Stimulated activated CD8-positive, alpha-beta memory T cell treated with anti-CD3 and anti-CD28 coated beads, Interleukin-12 subunit alpha, Interleukin-12 subunit beta, amount 100 ng/mL, for 24 hours (primary cell): Measurements from ENCODE around the gene ING2.
"Not testable (repeated sequence)": the region's sequence is repeated elsewhere in the genome, so short reads cannot be mapped to it uniquely, and the experiment has no call there.

Experiments used
- DNase-seq: peaks from one replicate; pipeline ENCODE4 v3.0.0-alpha.2; 2020; ENCODE audit errors: extremely low read depth

The ING2 gene, protein sequence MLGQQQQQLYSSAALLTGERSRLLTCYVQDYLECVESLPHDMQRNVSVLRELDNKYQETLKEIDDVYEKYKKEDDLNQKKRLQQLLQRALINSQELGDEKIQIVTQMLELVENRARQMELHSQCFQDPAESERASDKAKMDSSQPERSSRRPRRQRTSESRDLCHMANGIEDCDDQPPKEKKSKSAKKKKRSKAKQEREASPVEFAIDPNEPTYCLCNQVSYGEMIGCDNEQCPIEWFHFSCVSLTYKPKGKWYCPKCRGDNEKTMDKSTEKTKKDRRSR

DNA sequence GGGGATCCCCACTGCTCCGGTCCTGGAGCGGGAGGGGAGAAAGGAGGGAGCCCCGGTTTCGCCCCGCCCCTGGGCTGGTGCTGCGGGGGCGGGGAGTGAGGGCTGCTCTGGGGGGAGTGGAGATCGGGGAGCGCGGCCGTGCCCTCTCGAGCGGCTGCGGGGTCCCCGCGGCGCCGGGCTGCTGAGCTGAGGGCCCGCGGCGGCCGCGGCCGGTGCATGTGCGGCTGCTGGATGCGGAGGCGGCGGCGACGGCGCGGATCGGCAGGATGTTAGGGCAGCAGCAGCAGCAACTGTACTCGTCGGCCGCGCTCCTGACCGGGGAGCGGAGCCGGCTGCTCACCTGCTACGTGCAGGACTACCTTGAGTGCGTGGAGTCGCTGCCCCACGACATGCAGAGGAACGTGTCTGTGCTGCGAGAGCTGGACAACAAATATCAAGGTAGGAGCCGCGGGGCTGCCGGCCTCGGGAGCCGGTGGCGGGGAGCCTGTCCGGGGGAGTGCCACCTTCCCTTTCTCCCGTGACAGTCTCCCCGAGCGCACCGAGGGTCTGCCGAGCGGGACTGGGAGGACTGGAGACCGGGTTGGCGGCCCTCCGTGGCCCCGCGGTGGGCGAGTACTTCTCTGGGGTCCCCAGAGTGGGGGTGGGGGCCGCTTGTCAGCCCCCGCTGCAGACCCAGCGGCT lies at the start of gene ING2:
Gene ING2, plus strand, starts transcription at position 129 of the 681 bp plus-strand sequence. Its CDS starts 138 bp downstream, at position 267.
- no peak for DNase-seq

DNA sequence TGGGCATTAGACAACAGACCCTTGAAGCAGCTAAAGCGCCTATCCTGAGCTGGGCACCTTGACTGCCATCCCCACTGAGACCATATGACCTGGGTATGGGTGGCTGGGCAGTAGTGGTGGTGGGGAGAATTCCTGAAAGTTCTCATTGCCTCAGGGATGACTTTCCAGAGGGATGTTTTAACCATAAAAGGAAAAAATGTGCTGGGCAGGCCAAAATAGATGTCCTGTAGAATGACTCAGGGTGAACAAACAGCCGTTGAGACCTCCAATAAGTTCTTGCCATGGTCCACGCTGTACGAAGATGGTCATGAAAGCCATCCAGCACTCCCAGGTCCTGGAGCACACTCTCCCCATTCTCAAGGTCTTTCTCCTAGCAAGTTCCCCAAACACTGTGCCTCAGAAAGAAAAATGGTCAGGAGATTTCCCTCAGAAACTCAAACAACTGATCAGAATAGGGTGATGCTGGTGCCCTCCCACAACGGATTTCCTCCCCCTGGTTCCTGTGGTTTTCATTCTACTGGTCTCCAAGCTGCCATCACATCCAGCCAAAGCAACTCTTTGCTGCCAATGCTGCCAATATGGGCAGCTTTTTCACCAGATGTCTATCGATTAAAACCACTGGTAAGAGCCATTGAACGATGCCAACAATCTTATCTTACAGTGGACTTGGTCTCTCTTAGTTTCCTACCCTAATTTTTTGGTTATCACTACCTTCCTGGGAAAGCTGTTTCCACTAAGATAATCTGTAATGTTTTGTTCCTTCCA lies 49.2 kb upstream of the ING2 start:
- no peak for DNase-seq

DNA sequence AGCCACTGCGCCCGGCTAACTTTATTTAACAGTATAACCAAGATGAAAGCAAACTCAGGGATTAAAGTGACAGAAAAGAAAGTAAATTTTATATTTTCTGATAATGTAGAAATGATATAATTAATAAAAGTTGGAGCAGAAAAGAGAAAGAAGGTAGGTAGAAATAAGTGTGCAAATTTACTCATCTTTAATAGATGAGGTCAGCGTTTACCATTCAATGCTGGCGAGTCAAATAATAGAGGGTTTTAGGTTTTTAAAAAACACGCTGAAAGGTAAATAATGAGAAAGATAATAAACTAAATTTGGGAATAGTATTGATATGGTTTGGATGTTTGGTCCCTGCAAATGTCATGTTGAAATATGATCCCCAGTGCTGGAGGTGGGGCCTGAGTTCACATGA lies 46.9 kb upstream of the ING2 start:
- DNase-seq = no peak

DNA sequence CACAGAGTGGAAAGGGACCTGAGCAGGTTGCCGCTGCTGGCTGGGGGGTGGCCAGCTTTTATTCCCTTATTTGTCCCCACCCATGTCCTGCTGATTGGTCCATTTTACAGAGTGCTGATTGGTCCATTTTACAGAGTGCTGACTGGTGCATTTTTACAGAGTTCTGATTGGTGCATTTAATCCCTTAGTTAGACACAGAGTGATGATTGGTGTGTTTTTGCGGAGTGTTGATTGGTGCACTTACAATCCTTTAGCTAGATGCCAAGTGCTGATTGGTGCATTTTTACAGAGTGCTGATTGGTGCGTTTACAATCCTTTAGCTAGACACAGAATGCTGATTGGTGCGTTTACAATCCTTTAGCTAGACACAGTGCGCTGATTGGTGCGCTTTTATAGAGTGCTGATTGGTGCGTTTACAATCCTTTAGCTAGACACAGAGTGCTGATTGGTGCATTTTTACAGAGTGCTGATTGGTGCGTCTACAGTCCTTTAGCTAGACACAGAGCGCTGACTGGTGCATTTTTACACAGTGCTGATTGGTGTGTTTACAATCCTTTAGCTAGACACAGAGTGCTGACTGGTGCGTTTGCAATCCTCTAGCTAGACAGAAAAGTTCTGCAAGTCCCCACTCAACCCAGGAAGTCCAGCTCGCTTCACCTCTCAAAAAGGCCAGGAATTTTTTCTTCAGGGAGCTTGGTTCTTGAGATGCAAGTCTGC lies 40.8 kb upstream of the ING2 start:
- DNase-seq = not testable (repeated sequence)

DNA sequence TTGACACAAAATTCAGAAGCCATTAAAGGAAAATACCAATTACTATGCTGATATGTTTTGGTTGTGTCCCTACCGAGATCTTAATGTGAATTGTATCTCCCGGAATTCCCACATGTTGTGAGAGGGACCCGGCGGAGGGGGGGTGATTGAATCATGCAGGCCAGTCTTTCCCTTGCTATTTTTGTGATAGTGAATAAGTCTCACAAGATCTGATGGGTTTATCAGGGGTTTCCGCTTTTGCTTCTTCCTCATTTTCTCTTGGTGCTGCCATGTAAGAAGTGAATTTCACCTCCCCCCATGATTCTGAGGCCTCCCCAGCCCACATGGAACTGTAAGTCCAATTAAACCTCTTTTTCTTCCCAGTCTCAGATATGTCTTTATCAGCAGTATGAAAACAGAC lies 39.0 kb upstream of the ING2 start:
- not testable (repeated sequence) for DNase-seq

DNA sequence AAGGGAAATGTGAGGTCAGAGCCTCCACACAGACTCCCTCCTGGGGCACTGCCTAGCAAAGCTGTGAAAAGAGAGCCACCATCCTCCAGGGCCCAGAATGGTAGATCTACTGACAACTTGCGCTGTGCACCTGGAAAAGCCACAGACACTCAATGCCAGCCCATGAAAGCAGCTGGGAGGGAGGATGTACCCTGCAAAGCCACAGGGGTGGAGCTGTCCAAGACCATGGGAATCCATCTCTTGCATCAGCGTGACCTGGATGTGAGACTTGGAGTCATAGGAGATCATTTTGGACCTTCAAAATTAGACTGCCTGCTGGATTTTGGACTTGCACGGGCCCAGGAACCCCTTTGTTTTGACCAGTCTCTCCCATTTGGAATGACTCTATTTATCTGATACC lies 37.6 kb upstream of the ING2 start:
- DNase-seq = no peak

DNA sequence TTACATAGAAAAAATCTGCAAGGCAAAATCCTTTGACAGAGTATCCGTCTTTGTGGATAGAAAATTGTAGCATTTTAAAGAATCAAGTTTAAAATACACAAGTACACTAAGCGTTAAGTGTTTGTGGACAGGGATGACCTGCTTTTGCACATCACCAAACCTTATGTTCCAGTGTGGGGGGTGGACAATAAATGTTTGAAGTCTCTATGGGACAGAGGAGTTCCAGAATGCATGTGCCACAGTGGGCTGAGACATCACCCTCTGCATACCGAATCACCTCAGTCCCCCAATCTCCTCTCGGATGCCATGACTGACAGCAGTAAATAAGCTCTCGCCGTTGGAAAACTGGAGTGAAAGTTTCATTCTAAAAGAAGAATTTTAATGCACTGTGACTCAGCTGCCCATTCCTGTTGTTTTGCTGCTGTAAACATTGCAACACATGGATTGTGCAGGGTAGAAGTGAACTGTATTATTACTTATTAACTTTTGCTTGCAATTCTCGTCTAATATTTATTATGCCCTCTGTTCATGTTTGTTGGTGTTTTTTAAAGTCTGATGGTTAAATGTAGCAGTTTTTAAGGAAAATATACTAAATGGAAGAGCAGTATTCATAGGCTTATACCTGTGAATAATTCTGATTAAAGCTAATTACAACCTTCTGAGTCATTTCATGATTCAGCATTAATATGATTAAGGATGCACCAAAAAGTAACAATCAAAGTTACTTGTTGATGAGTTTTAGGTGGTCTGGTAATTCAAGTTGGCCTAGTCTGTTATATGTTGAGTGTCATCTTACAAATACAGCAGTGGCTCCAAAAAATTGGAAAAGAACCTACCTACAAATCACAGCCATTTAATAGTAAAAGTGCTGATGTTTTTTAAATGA lies 36.4 kb upstream of the ING2 start:
- no peak for DNase-seq

DNA sequence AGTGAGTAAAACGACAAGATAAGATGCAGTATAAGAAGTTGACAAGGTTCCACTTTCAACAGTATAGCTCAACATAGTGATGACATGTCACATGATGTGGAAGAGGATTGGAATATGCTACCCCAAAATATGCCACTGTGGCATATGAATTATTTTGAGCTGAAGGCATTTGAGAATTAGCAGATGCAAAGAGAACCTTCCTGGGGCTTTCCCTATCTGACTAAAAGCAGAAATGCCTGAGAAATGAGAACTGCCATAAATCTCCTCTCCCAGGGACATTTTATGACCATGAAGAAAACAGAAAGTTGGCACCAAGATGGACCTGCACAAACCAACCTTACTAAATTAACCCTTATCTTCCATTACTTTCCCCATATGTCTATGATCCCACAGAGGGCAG lies 35.6 kb upstream of the ING2 start:
- DNase-seq = no peak

DNA sequence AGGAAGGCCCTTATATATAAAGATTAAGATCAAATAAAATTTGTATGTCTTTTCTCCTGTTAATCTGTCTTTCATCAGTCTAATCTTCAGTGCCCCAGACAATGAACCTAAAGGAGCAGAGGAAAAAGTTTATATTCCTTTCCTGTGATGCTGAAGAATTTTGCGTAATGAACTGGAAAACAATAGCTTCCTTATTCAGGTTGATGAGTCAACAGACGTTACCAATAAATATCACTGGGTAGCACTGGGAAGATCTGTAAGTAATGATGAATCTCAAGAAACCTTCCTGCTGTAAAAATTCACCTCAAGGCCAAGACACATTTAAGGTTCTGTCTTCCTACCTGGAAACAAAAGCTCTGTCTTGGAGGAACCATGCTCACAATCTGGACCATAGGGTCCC lies 34.9 kb upstream of the ING2 start:
- DNase-seq = no peak

DNA sequence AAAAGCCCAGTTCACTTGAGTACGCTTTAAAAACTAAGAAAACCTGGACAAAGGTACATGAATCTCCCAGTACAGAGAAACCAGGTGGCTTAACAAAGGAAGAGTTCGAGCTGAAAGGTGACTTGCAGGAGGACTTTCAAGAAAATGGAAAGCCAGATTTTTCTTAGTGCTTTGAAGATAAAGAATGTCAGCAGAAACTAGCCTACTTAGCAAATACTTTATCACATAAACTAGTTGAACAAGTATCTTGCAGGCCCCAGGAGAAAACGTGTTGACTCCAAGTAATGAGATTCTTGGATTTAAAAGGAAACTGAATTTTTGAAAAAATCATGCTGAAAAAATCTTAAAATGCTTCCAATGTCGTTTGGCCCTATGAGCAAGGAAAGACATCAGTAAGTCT lies 34.0 kb upstream of the ING2 start:
- no peak for DNase-seq

DNA sequence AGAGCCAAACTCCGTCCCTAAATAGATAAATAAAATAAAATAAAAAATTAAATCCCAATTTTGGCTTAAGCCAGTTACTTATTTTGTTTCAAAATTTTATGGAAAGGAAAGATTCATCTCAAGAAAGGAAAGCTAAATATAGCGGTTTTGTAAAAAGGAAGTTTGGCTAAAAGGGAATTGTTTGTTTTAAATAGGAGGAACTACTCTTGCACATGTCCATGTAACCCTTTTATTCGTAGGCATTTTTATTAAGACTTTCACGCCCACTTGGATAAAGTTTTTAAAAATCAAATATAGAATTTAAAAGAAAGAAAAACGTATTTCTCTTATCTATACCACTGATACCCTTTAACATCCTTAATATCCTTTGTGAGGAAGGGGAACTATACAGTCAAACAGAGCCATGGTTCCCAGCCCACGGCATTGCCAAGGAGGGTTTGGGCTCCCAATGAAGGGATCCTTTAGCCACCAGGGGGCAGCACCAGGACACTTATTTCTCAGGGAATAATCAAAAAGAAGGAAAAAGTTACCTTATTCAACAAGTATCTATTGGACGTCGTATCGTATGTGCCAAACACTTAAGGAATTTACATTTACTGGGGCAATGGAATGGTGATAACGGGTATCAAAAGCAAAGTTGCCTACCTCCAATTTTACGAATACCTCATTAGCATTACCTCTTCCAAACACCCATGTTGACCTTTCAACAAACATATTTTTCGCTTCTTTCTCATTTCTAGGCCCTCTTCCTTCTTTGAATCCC lies 32.7 kb upstream of the ING2 start:
- peak; percentile 54 for DNase-seq

DNA sequence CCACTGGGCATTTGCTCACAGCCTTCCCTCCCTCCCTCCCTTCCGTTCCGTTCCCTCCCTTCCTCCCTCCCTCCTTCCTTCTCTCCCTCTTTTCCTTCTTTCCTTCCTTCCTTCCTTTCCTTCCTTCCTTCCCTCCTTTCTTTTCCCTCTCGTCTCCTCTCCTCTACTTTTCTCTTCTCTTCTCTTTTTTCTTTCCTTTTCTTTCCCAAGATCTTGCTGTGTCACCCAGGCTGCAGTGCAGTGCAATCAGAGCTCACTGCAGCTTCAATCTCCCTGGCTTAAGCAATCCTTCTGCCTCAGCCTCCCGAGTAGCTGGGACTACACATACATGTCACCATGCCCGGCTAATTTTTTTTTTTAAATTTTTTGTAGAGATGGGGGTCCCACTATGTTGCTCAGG lies 26.7 kb upstream of the ING2 start:
- no peak for DNase-seq

DNA sequence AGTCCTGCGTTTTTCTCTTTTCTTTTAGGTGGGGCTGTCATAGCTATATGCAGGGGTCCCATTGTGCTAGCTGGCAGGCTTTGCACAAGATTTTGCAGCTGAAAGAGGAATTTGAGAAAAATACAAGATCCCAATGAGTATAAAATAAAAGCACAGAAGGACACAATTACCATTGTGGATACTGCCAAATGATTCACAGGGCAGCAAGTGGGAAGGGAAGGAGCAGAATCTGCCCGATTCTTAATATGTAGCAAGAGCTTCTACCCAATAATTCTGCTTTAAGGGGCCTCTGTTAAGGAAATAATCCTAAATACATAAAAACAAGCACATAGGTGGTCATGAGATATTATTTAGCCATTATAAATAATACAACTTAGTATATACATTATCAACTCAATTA lies 25.9 kb upstream of the ING2 start:
- DNase-seq = no peak

DNA sequence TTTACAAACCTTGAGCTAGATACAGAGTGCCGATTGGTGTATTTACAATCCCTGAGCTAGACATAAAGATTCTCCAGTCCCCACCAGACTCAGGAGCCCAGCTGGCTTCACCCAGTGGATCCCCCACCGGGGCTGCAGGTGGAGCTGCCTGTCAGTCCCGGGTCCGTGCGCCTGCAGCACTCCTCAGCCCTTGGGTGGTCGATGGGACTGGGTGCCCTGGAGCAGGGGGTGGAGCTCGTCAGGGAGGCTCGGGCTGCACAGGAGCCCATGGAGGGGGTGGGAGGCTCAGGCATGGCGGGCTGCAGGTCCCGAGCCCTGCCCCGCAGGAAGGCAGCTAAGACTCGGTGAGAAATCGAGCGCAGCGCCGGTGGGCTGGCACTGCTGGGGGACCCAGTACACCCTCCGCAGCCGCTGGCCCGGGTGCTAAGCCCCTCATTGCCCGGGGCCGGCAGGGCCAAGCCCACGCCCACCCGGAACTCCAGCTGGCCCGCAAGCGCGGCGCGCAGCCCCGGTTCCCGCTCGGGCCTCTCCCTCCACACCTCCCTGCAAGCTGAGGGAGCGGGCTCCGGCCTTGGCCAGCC lies 22.3 kb upstream of the ING2 start:
- DNase-seq = not testable (repeated sequence)

DNA sequence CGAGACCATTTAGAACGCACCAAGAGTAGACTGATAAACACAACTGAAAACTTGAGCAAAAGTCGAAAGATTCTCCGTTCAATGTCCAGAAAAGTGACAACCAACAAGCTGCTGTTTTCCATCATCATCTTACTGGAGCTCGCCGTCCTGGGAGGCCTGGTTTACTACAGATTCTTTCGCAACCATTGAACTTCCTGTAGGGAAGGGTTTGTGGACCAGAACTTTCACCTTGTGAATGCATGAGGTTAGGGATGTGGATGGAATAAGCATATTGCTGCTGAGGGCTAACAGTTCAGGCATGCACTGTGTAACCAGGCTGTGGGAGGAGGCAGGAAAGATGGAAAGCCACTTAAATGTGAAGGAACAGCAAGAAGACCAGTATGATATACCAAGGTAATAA lies 20.9 kb upstream of the ING2 start:
- DNase-seq = no peak

DNA sequence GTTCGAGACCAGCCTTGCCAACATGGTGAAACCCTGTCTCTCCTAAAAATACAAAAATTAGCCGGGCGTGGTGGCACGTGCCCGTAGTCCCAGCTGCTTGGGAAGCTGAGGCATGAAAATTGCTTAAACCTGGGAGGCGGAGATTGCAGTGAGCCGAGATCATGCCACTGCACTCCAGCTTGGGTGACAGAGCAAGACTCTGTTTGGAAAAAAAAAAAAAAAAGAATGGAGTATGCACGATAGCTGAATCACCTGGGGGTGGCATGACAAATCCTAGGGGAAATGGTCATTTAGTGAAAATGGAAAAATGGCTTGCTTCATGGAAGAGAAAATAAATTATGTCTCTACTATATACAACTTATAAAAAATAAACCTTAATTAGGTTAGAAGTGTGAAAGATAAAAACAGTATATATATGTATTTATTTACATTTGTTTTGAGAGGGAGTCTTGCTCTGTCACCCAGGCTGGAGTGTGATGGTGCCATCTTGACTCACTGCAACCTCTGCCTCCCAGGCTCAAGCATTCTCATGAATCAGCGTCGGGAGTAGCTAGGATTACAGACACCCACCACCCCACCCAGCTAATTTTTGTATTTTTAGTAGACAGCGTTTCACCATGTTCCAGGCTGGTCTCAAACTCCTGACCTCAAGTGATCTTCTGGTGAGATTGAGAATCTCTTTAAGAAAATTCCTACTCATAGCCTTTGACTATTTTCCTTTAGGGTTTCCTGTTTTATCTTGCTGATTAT lies 19.3 kb upstream of the ING2 start:
- DNase-seq = no peak

DNA sequence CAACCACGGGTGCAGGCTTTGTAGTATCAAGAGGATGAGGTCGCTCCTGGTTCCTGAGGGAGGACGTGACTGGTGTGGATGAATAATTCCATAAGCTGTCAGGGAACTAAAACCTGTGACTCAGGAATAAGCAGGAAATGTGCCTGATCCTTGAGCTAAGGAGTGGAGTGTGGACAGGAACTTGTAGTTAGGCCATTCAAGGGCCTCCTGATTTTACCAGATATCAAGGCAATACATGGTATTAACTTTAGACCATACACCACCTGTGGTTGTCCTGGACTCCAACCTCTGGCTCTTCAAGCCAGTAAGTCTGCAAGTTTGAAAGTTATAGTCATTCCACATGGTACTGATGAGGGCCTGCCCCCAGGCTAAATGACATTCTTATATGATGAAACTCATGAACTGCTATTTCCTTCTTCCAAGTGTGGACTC lies 12.1 kb upstream of the ING2 start:
- no peak for DNase-seq

DNA sequence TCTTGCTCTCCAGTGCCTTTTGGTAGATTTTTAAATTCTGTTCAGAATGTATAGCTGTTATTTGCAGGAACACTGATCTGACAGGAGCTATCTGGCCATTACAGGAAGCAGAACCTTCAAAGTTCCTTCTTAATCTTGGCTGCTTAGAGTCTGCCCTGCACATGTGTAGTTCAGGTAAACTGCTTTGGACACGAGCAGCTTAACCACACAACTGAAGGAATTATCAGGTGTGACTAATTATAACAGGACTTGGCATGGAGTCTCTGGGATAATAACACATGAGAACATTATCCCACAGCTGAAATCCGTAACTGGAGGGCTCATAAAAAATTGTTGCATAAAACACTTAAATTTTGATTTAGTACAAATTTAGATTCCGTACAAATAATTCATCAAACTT lies 11.6 kb upstream of the ING2 start:
- no peak for DNase-seq

DNA sequence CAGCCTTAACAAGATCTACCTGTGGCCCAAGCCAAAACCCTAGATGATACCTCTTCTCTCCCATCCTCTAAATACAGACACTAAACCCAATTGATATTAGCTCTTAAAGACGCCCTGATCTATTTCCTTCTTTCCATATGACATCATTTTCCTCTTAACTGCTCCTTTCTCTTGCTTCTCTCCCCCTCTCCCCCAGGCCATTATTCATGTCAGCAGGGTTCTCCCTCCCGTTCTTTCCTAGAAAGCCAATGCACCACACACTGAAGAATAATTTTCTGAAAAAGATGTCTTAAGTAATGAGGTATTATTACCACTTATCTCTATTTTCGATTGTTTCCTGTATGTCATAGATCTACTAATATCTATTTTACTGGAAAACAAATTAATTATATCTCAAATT lies 9.7 kb upstream of the ING2 start:
- no peak for DNase-seq
